IPS-NIHi7 (cell line): ENCODE measurements around the gene KCND2.
"Not testable (repeated sequence)": the region's sequence is repeated elsewhere in the genome, so short reads cannot be mapped to it uniquely, and the experiment has no call there.

ENCODE experiments used
- DNase-seq: peaks from one replicate; pipeline ENCODE4 v3.0.0; 2012; ENCODE audit warnings: mixed read lengths; ENCODE audit errors: extremely low spot score

The KCND2 gene

GRCh38 chr7:120742372-120742771, 469.4 kb downstream of the KCND2 start:
- DNase-seq = peak; percentile 28

GRCh38 chr7:120743128-120743527, 470.2 kb downstream of the KCND2 start:
- DNase-seq = no peak

- no peak for DNase-seq
These were observed 487.1 kb downstream of the KCND2 start for GRCh38 chr7:120760050-120760449.

GRCh38 chr7:120760851-120761250, 487.9 kb downstream of the KCND2 start:
- DNase-seq = no peak

GRCh38 chr7:120770206-120770605, 497.2 kb downstream of the KCND2 start:
- DNase-seq = no peak

- DNase-seq = no peak
These were observed 501.5 kb downstream of the KCND2 start for GRCh38 chr7:120774481-120774880.

- no peak for DNase-seq
These were observed 502.8 kb downstream of the KCND2 start for GRCh38 chr7:120775755-120776154.

- DNase-seq = not testable (repeated sequence)
These were observed 506.1 kb downstream of the KCND2 start for GRCh38 chr7:120779078-120779477.

- not testable (repeated sequence) for DNase-seq
These were observed 507.5 kb downstream of the KCND2 start for GRCh38 chr7:120780451-120780850.

- no peak for DNase-seq
These were observed 508.0 kb downstream of the KCND2 start for GRCh38 chr7:120780938-120781337.

GRCh38 chr7:120781924-120782323, 508.9 kb downstream of the KCND2 start:
- DNase-seq = not testable (repeated sequence)

GRCh38 chr7:120783273-120783672, 510.3 kb downstream of the KCND2 start:
- DNase-seq = no peak

- no peak for DNase-seq
These were observed 510.7 kb downstream of the KCND2 start for GRCh38 chr7:120783721-120784120.

GRCh38 chr7:120785095-120785494, 512.1 kb downstream of the KCND2 start:
- DNase-seq = no peak

GRCh38 chr7:120792091-120792860, 519.3 kb downstream of the KCND2 start:
- DNase-seq = peak; percentile 85

- no peak for DNase-seq
These were observed 519.8 kb downstream of the KCND2 start for GRCh38 chr7:120792861-120793130.

- no peak for DNase-seq
These were observed 520.4 kb downstream of the KCND2 start for GRCh38 chr7:120793213-120793936.

- no peak for DNase-seq
These were observed 521.2 kb downstream of the KCND2 start for GRCh38 chr7:120794106-120794729.

- DNase-seq = no peak
These were observed 524.2 kb downstream of the KCND2 start for GRCh38 chr7:120797026-120797645.

GRCh38 chr7:120799147-120799546, 526.2 kb downstream of the KCND2 start:
- no peak for DNase-seq
